Measurements from ENCODE around the gene PAPPA2.

Gene PAPPA2

DNA sequence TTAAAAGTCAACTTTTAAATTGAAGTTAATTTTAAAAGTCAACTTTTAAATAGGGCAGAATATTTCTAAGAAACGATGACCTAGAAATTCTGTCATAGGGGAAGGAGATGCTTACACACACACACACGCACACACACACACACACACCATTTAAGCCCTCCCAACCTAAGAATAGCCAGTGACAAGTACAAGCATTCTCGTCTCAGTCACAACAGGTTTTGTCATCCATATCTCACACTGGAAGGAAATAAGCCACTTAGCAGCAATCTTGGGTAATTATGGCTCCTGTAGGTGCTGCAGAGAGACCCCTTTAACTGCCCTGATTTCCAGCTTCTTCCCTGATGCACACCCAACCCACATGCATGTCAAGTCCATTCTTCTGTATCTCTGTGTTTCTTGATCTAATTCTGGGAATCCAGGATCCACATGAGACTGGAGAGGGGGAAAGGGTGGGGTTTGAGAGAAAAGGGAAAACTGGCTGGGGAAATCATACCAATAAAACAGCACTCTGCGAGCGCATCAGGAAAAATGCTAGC, 338.1 kb downstream of the PAPPA2 start:
- TF ChIP-seq CEBPB (IDR thresholded peaks at IDR 0.05) (no peak), EGR1 (IDR thresholded peaks at IDR 0.05) (no peak), TEAD4 (IDR thresholded peaks at IDR 0.05) (no peak), EP300 (IDR thresholded peaks at IDR 0.05; ENCODE audit: borderline replicate concordance) (no peak), TAF1 (IDR thresholded peaks at IDR 0.05; ENCODE audit: low read depth) (no peak), CREB1 (IDR thresholded peaks at IDR 0.05; ENCODE audit: low read depth) (no peak), ZBTB7A (IDR thresholded peaks at IDR 0.05; ENCODE audit: low read depth) (no peak), NFIC (IDR thresholded peaks at IDR 0.05) (no peak), TCF12 (IDR thresholded peaks at IDR 0.05; ENCODE audit: low read depth) (no peak), YY1 (IDR thresholded peaks at IDR 0.05; ENCODE audit: low read depth) (no peak), FOXM1 (IDR thresholded peaks at IDR 0.05; ENCODE audit: borderline replicate concordance, low read depth) (no peak), RAD21 (IDR thresholded peaks at IDR 0.05; ENCODE audit: low read depth) (no peak)
- TF ChIP-seq, protein P1, sequence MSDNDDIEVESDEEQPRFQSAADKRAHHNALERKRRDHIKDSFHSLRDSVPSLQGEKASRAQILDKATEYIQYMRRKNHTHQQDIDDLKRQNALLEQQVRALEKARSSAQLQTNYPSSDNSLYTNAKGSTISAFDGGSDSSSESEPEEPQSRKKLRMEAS (IDR thresholded peaks at IDR 0.05): no peak
- TF ChIP-seq, protein P2, sequence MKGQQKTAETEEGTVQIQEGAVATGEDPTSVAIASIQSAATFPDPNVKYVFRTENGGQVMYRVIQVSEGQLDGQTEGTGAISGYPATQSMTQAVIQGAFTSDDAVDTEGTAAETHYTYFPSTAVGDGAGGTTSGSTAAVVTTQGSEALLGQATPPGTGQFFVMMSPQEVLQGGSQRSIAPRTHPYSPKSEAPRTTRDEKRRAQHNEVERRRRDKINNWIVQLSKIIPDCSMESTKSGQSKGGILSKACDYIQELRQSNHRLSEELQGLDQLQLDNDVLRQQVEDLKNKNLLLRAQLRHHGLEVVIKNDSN (IDR thresholded peaks at IDR 0.05): no peak
- TF ChIP-seq, protein P3, sequence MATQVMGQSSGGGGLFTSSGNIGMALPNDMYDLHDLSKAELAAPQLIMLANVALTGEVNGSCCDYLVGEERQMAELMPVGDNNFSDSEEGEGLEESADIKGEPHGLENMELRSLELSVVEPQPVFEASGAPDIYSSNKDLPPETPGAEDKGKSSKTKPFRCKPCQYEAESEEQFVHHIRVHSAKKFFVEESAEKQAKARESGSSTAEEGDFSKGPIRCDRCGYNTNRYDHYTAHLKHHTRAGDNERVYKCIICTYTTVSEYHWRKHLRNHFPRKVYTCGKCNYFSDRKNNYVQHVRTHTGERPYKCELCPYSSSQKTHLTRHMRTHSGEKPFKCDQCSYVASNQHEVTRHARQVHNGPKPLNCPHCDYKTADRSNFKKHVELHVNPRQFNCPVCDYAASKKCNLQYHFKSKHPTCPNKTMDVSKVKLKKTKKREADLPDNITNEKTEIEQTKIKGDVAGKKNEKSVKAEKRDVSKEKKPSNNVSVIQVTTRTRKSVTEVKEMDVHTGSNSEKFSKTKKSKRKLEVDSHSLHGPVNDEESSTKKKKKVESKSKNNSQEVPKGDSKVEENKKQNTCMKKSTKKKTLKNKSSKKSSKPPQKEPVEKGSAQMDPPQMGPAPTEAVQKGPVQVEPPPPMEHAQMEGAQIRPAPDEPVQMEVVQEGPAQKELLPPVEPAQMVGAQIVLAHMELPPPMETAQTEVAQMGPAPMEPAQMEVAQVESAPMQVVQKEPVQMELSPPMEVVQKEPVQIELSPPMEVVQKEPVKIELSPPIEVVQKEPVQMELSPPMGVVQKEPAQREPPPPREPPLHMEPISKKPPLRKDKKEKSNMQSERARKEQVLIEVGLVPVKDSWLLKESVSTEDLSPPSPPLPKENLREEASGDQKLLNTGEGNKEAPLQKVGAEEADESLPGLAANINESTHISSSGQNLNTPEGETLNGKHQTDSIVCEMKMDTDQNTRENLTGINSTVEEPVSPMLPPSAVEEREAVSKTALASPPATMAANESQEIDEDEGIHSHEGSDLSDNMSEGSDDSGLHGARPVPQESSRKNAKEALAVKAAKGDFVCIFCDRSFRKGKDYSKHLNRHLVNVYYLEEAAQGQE (IDR thresholded peaks at IDR 0.05; ENCODE audit: low read depth): no peak

DNA sequence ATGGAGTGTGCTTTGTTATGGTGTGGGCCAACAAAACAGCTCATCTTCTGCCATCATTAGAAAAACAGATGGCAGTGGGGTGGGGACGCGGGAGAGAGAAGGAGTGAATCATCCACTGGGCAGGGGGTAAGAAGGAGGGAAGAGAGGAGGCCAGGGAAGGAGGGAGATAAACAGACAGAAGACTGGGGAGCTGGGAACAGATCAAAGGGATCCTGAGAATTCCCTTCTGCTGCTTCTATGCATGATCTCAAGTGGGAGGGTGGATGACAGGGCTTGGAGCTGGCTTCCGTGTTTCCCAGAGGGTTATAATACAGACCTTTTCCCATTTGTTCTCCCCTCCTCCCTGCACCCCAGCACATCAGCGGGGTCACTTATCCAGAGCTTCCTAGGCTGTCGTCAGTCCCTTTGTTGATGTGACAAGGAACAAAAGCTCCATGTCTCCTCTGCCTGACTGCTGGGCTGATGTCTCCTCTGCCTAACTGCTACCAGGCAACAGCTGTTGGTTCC, 338.6 kb downstream of the PAPPA2 start:
- TF ChIP-seq EGR1 (IDR thresholded peaks at IDR 0.05): no peak
- no peak for TF ChIP-seq NFIC (IDR thresholded peaks at IDR 0.05)
- TF ChIP-seq TEAD4 (IDR thresholded peaks at IDR 0.05): no peak
- TF ChIP-seq TCF12 (IDR thresholded peaks at IDR 0.05; ENCODE audit: low read depth): no peak
- no peak for TF ChIP-seq YY1 (IDR thresholded peaks at IDR 0.05; ENCODE audit: low read depth)
- TF ChIP-seq CREB1 (IDR thresholded peaks at IDR 0.05; ENCODE audit: low read depth): no peak
- no peak for TF ChIP-seq CEBPB (IDR thresholded peaks at IDR 0.05)
- no peak for TF ChIP-seq RAD21 (IDR thresholded peaks at IDR 0.05; ENCODE audit: low read depth)

DNA sequence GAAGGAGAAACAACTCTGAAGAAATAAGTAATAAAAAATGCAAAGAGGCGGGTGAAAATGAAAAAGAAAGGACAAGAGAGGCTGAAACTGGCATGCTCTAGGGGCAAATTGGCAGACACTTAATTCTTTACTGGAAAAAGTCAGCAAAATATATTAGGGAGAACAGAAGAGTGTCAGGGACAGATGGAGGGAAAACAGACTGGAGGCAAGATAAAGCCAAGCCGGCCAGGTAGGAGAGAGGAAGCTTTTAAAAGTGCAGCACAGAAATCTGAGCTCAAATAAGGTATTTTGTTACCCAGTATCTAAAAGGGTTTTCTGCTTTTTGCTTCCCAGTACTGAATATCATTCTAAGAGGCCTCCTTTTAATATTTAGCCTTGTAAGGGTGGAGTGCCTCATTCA, 339.3 kb downstream of the PAPPA2 start:
- no peak for TF ChIP-seq RAD21 (IDR thresholded peaks at IDR 0.05; ENCODE audit: low read depth)
- no peak for TF ChIP-seq TEAD4 (IDR thresholded peaks at IDR 0.05)
- TF ChIP-seq, protein P3 (IDR thresholded peaks at IDR 0.05; ENCODE audit: low read depth): no peak
- no peak for TF ChIP-seq CREB1 (IDR thresholded peaks at IDR 0.05; ENCODE audit: low read depth)
- TF ChIP-seq YY1 (IDR thresholded peaks at IDR 0.05; ENCODE audit: low read depth): no peak
- no peak for TF ChIP-seq TCF12 (IDR thresholded peaks at IDR 0.05; ENCODE audit: low read depth)
- no peak for TF ChIP-seq FOXM1 (IDR thresholded peaks at IDR 0.05; ENCODE audit: borderline replicate concordance, low read depth)
- no peak for TF ChIP-seq EP300 (IDR thresholded peaks at IDR 0.05; ENCODE audit: borderline replicate concordance)
- no peak for TF ChIP-seq EGR1 (IDR thresholded peaks at IDR 0.05)
- no peak for TF ChIP-seq TAF1 (IDR thresholded peaks at IDR 0.05; ENCODE audit: low read depth)
- no peak for TF ChIP-seq NFIC (IDR thresholded peaks at IDR 0.05)
- TF ChIP-seq CEBPB (IDR thresholded peaks at IDR 0.05): no peak
- no peak for TF ChIP-seq ZBTB7A (IDR thresholded peaks at IDR 0.05; ENCODE audit: low read depth)
- TF ChIP-seq, protein P1 (IDR thresholded peaks at IDR 0.05): no peak
- TF ChIP-seq, protein P2 (IDR thresholded peaks at IDR 0.05): no peak

DNA sequence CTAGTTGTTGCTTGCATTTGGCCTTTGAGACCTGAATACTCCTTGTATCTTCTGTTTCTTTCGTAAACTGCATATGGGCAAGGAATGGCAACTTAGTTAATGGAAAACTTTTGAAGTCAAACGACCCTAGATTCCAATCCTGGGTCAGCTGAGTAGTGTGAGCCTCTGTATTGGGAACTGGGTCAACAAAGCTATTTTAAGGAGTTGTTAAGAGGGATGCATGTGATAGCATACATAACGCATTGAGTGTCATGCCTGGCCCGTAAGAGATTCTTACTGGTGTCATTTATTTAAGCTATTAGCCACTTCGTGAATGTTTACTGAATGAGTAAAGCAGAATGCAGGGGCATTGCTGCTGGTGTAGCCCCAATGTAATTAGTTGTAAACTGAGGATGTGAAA, 340.1 kb downstream of the PAPPA2 start:
- no peak for TF ChIP-seq EGR1 (IDR thresholded peaks at IDR 0.05)
- TF ChIP-seq RAD21 (IDR thresholded peaks at IDR 0.05; ENCODE audit: low read depth): no peak
- TF ChIP-seq ZBTB7A (IDR thresholded peaks at IDR 0.05; ENCODE audit: low read depth): no peak
- no peak for TF ChIP-seq TCF12 (IDR thresholded peaks at IDR 0.05; ENCODE audit: low read depth)
- TF ChIP-seq, protein P1 (IDR thresholded peaks at IDR 0.05): no peak

DNA sequence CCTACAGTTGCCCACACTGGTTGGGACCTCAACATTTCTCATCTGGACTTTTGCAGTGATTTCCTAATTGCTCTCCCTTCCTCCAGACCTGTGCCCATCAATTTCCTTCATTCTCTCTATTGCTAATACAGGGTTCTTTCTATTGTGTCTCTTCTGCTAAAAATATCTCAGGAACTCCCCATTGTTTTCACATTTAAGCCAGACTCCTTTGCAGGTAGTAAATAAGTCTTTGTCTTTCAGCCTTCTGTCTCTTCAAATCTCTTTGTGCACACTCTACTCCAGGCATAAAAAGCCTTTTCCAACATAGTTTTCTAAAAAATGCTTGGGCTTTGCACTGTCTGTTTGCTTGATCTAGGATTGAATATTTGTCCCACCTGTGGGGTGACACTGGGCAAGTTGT, 340.6 kb downstream of the PAPPA2 start:
- TF ChIP-seq CREB1 (IDR thresholded peaks at IDR 0.05; ENCODE audit: low read depth) (no peak), EGR1 (IDR thresholded peaks at IDR 0.05) (no peak), CEBPB (IDR thresholded peaks at IDR 0.05) (no peak), TAF1 (IDR thresholded peaks at IDR 0.05; ENCODE audit: low read depth) (no peak), RAD21 (IDR thresholded peaks at IDR 0.05; ENCODE audit: low read depth) (no peak), EP300 (IDR thresholded peaks at IDR 0.05; ENCODE audit: borderline replicate concordance) (no peak), FOXM1 (IDR thresholded peaks at IDR 0.05; ENCODE audit: borderline replicate concordance, low read depth) (no peak), TEAD4 (IDR thresholded peaks at IDR 0.05) (no peak), YY1 (IDR thresholded peaks at IDR 0.05; ENCODE audit: low read depth) (no peak), ZBTB7A (IDR thresholded peaks at IDR 0.05; ENCODE audit: low read depth) (no peak), TCF12 (IDR thresholded peaks at IDR 0.05; ENCODE audit: low read depth) (no peak), NFIC (IDR thresholded peaks at IDR 0.05) (no peak)
- TF ChIP-seq, protein P3 (IDR thresholded peaks at IDR 0.05; ENCODE audit: low read depth): no peak
- TF ChIP-seq, protein P2 (IDR thresholded peaks at IDR 0.05): no peak
- TF ChIP-seq, protein P1 (IDR thresholded peaks at IDR 0.05): no peak

Measured in Ishikawa (cell line).